HepG2 (cell line): ENCODE data around the gene RERE. TPM values are rescaled to one million over a fixed set of nuclear protein-coding genes. Genes with fewer than 3 reads are reported as not detected.
A peak's percentile ranks its signal among the peaks of the same experiment; 100 is the strongest.

Experiments used
- ATAD3A ChIP-seq: sonication (generic); formaldehyde crosslinking; IDR thresholded peaks from 2 replicates; pipeline ENCODE4 v1.4.0; 2020; ENCODE audit warnings: missing genetic modification reagents
- ATF6 ChIP-seq: sonication (generic); formaldehyde crosslinking; conservative IDR thresholded peaks from 2 replicates; pipeline ENCODE4 v1.4.0; 2020; ENCODE audit warnings: missing genetic modification reagents
- ATF7-NPFF ChIP-seq: sonication (generic); formaldehyde crosslinking; IDR thresholded peaks from 2 replicates; pipeline ENCODE4 v1.8.1; 2023; ENCODE audit warnings: mild to moderate bottlenecking, low read depth, missing genetic modification reagents, moderate library complexity
- DNMT3B ChIP-seq: conservative IDR thresholded peaks from 2 replicates; pipeline ENCODE4 v1.6.1; 2016; ENCODE audit warnings: missing biosample characterization, control low read depth
- ETS1 ChIP-seq: sonication (generic); formaldehyde crosslinking; IDR thresholded peaks from 2 replicates; pipeline ENCODE4 v1.4.0; 2020; ENCODE audit warnings: missing genetic modification reagents
- GFI1 ChIP-seq: sonication (generic); formaldehyde crosslinking; IDR thresholded peaks from 2 replicates; pipeline ENCODE4 v1.5.0; 2020; ENCODE audit warnings: missing genetic modification reagents, mild to moderate bottlenecking, borderline replicate concordance
- MXD4 ChIP-seq: IDR thresholded peaks from 2 replicates; pipeline ENCODE4 v1.6.1; 2016; ENCODE audit warnings: mild to moderate bottlenecking, missing biosample characterization, missing genetic modification reagents
- NPAS2 ChIP-seq: sonication (generic); formaldehyde crosslinking; IDR thresholded peaks from 2 replicates; pipeline ENCODE4 v1.8.0; 2022; ENCODE audit warnings: mild to moderate bottlenecking, missing genetic modification reagents, borderline replicate concordance
- REST ChIP-seq, 2 experiments: IDR thresholded peaks; 2 replicates each; pipeline ENCODE4 v1.6.1; 2011 to 2012; ENCODE audit warnings: low read length in 2 of 2, borderline replicate concordance in 1 of 2, low read depth in 1 of 2, mild to moderate bottlenecking in 1 of 2, moderate library complexity in 1 of 2
- SMC3 ChIP-seq: IDR thresholded peaks from 2 replicates; pipeline ENCODE4 v1.6.1; 2011; ENCODE audit warnings: low read length, improper control_type of control experiment
- ZHX1 ChIP-seq: sonication (generic); formaldehyde crosslinking; IDR thresholded peaks from 2 replicates; pipeline ENCODE4 v1.8.1; 2022; ENCODE audit warnings: low read depth, mild to moderate bottlenecking, missing genetic modification reagents
- ZNF230 ChIP-seq: sonication (generic); formaldehyde crosslinking; IDR thresholded peaks from 2 replicates; pipeline ENCODE4 v1.4.0; 2020; ENCODE audit warnings: mild to moderate bottlenecking, missing genetic modification reagents
- ZNF557 ChIP-seq: sonication (generic); formaldehyde crosslinking; IDR thresholded peaks from 2 replicates; pipeline ENCODE4 v1.4.0; 2020; ENCODE audit warnings: missing genetic modification reagents
- polyA plus RNA-seq, 8 experiments: library from polyadenylated mRNA; depleted of rRNA in 3 of 8; stranded (reverse) in 7 of 8; unstranded in 1 of 8; fragments of >200 nt; fragmentation: Illumina TruSeq in 4 of 8; extraction: Trizol in 4 of 8; gene quantifications; 2 replicates each; pipeline versions ENCODE4 v1.2.1 to v1.2.3, GENCODE V29; 2011 to 2016; ENCODE audit warnings: low read depth in 4 of 8, missing spikeins in 1 of 8, mixed read lengths in 1 of 8; ENCODE audit not compliant: insufficient read depth in 1 of 8
- total RNA-seq, 5 experiments: library from RNA; depleted of rRNA; stranded (reverse); fragments of >200 nt; fragmentation: Illumina TruSeq; extraction: Trizol; gene quantifications; 2 replicates each; pipeline ENCODE4 v1.2.3, GENCODE V29; 2016; ENCODE audit warnings: low read depth in 1 of 5

The RERE gene
- total and polyA plus RNA-seq, 2 of the 13 experiments (the other 11 are each of a cell fraction or from before 2014, with no cell fraction given): 18.3 to 21.9 TPM

- TF ChIP-seq ZHX1 (CRISPR knock-in tag) (0 out of 2 replicates have a peak, but pooled peaks have one; percentile 71), ETS1 (CRISPR knock-in tag) (0 out of 2 replicates have a peak, but pooled peaks have one; percentile 24), GFI1 (CRISPR knock-in tag) (0 out of 2 replicates have a peak, but pooled peaks have one; percentile 36), SMC3 (no peak), ZNF230 (CRISPR knock-in tag) (no peak), MXD4 (peak; percentile 43; the same call in 1 of the 2 replicates), NPAS2 (CRISPR knock-in tag) (no peak), ZNF557 (CRISPR knock-in tag) (0 out of 2 replicates have a peak, but pooled peaks have one; percentile 38), DNMT3B (CRISPR knock-in tag) (no peak), ATAD3A (CRISPR knock-in tag) (no peak), ATF7-NPFF (CRISPR knock-in tag) (no peak), REST (IDR thresholded peaks at IDR 0.05; ENCODE audit: borderline replicate concordance in 1 of 2, low read depth in 1 of 2, low read length in 2 of 2) (peak in 1 of 2 experiments; percentile 59; a peak in 1 of 4 replicates), ATF6 (CRISPR knock-in tag) (0 out of 2 replicates have a peak, but pooled peaks have one; percentile 27)
These were observed at the start of gene RERE (continued) for GRCh38 chr1:8817412-8818324.
